IMR-90 (cell line): Measurements from ENCODE around the gene AFTPH. TPM values are rescaled to one million over a fixed set of nuclear protein-coding genes. Genes with fewer than 3 reads are reported as not detected.

Experiments
- ATAC-seq: fragments of 200-7000 bp; cut with Tn5 transposase; 2 replicates; pipeline ENCODE4 v1.9.1; 2020; ENCODE audit warnings: low read depth, mild to moderate bottlenecking, moderate library complexity
- BruUV-seq: library from RNA; stranded (reverse); fragments of 400-500 nt; replicated peaks from 2 replicates; lab custom pipeline; 2021; lab: Mats Ljungman, UMichigan
- CTCF ChIA-PET: fragments of 300-600 bp; formaldehyde crosslinking; extraction: SDS; loops from one replicate; lab custom pipeline; 2021; ENCODE audit warnings: antibody characterized with exemption; lab: Yijun Ruan, JAX
- POLR2A ChIA-PET: fragments of 300-600 bp; sonication (Branson Sonifier 250); formaldehyde crosslinking; loops from one replicate; lab custom pipeline; 2022; ENCODE audit warnings: antibody characterized with exemption; ENCODE audit not compliant: unreplicated experiment; lab: Charles Lee
- DNase-seq: peaks from one replicate; pipeline ENCODE4 v3.0.0; 2013
- H2AFZ ChIP-seq: replicated peaks from 2 replicates; pipeline ENCODE3; 2013; ENCODE audit warnings: low read length, mild to moderate bottlenecking; ENCODE audit not compliant: poor library complexity
- H2AK5ac ChIP-seq: 2 replicates; pipeline ENCODE4 v1.6.1; 2013; ENCODE audit warnings: low read depth, low read length, inconsistent platforms
- H2AK9ac ChIP-seq: replicated peaks from 2 replicates; pipeline ENCODE3; 2013; ENCODE audit warnings: mild to moderate bottlenecking, low read depth, low read length, moderate library complexity; ENCODE audit not compliant: poor library complexity
- H2BK120ac ChIP-seq: 2 replicates; pipeline ENCODE4 v1.6.1; 2013; ENCODE audit warnings: low read depth, low read length, inconsistent platforms
- H2BK15ac ChIP-seq: 3 replicates; pipeline ENCODE4 v1.6.1; 2013; ENCODE audit warnings: low read depth, low read length, inconsistent platforms
- H2BK20ac ChIP-seq: 2 replicates; pipeline ENCODE4 v1.6.1; 2013; ENCODE audit warnings: low read depth, mild to moderate bottlenecking, inconsistent platforms, low read length, moderate library complexity
- H2BK5ac ChIP-seq: 2 replicates; pipeline ENCODE4 v1.6.1; 2013; ENCODE audit warnings: mild to moderate bottlenecking, low read depth, low read length, inconsistent platforms; ENCODE audit not compliant: poor library complexity, severe bottlenecking
- H3K14ac ChIP-seq: replicated peaks from 2 replicates; pipeline ENCODE4 v1.6.1; 2013; ENCODE audit warnings: low read depth, low read length, inconsistent platforms
- H3K18ac ChIP-seq: 2 replicates; pipeline ENCODE4 v1.6.1; 2013; ENCODE audit warnings: low read depth, low read length, control low read depth
- H3K23ac ChIP-seq: 2 replicates; pipeline ENCODE4 v1.6.1; 2013; ENCODE audit warnings: low read depth, low read length, inconsistent platforms
- H3K27ac ChIP-seq: 2 replicates; pipeline ENCODE4 v1.5.1; 2013; ENCODE audit warnings: mild to moderate bottlenecking, control low read depth, low read length; ENCODE audit not compliant: insufficient read depth
- H3K27me3 ChIP-seq: 2 replicates; pipeline ENCODE4 v1.6.1; 2013; ENCODE audit warnings: low read length; ENCODE audit not compliant: control insufficient read depth, insufficient read depth
- H3K36me3 ChIP-seq: 2 replicates; pipeline ENCODE4 v1.6.1; 2013; ENCODE audit warnings: low read length, mixed read lengths; ENCODE audit not compliant: control insufficient read depth, insufficient read depth
- H3K4ac ChIP-seq: 2 replicates; pipeline ENCODE4 v1.6.1; 2013; ENCODE audit warnings: low read depth, low read length, inconsistent platforms
- H3K4me1 ChIP-seq: 2 replicates; pipeline ENCODE4 v1.6.1; 2013; ENCODE audit warnings: low read length, mixed read lengths; ENCODE audit not compliant: control insufficient read depth, insufficient read depth
- H3K4me2 ChIP-seq: 2 replicates; pipeline ENCODE4 v1.6.1; 2013; ENCODE audit warnings: low read depth, mild to moderate bottlenecking, control low read depth, low read length, moderate library complexity
- H3K4me3 ChIP-seq: 2 replicates; pipeline ENCODE4 v1.5.1; 2013; ENCODE audit warnings: low read depth, mild to moderate bottlenecking, control low read depth, low read length, moderate library complexity; ENCODE audit not compliant: insufficient read depth
- H3K56ac ChIP-seq: 2 replicates; pipeline ENCODE4 v1.6.1; 2013; ENCODE audit warnings: low read length, inconsistent platforms; ENCODE audit not compliant: insufficient read depth; ENCODE audit errors: extremely low read depth
- H3K79me1 ChIP-seq, 2 experiments: 2 replicates each; pipeline ENCODE4 v1.6.1; 2013; ENCODE audit warnings: low read length in 2 of 2, inconsistent platforms in 1 of 2, low read depth in 1 of 2
- H3K9ac ChIP-seq: 2 replicates; pipeline ENCODE4 v1.6.1; 2013; ENCODE audit warnings: low read depth, low read length, control low read depth
- H3K9me1 ChIP-seq: 2 replicates; pipeline ENCODE4 v1.6.1; 2013; ENCODE audit warnings: low read length, inconsistent platforms; ENCODE audit not compliant: insufficient read depth
- H3K9me3 ChIP-seq: 2 replicates; pipeline ENCODE4 v1.6.1; 2013; ENCODE audit warnings: low read length; ENCODE audit not compliant: control insufficient read depth, insufficient read depth
- H4K20me1 ChIP-seq: 2 replicates; pipeline ENCODE4 v1.6.1; 2013; ENCODE audit warnings: low read length, inconsistent platforms; ENCODE audit not compliant: insufficient read depth
- H4K5ac ChIP-seq: 2 replicates; pipeline ENCODE4 v1.6.1; 2013; ENCODE audit warnings: mild to moderate bottlenecking, low read depth, low read length, control low read depth
- H4K8ac ChIP-seq, 2 experiments: 2 replicates each; pipeline ENCODE4 v1.6.1; 2013; ENCODE audit warnings: low read depth in 2 of 2, low read length in 2 of 2, control low read depth in 1 of 2, inconsistent platforms in 1 of 2
- H4K91ac ChIP-seq: 2 replicates; pipeline ENCODE4 v1.6.1; 2013; ENCODE audit warnings: low read depth, low read length, inconsistent platforms; ENCODE audit not compliant: insufficient read depth
- CEBPB ChIP-seq: IDR thresholded peaks from 2 replicates; pipeline ENCODE4 v1.6.1; 2012; ENCODE audit warnings: low read depth, low read length, improper control_type of control experiment
- MAFK ChIP-seq: IDR thresholded peaks from 2 replicates; pipeline ENCODE4 v1.6.1; 2012; ENCODE audit warnings: low read depth, low read length, improper control_type of control experiment
- dilution Hi-C: fragments of 300-500 bp; cut with HindIII; formaldehyde crosslinking; loops from one replicate; pipeline ENCODE4 v1.14.3; 2018; ENCODE audit warnings: low sequenced_read_pairs; ENCODE audit not compliant: unreplicated experiment
- in situ Hi-C: fragments of 300-500 bp; cut with MboI; formaldehyde crosslinking; loops from 3 replicates; pipeline ENCODE4 v1.14.3; 2019; ENCODE audit warnings: low sequenced_read_pairs, inconsistent platforms, mixed read lengths
- intact Hi-C: fragments of 100-400 bp; cut with micrococcal nuclease; formaldehyde crosslinking; loops from 2 replicates; pipeline ENCODE4 v1.10.0; 2022
- polyA plus RNA-seq, 3 experiments: library from polyadenylated mRNA; depleted of rRNA; stranded (reverse); fragments of >200 nt; gene quantifications; 2 replicates each; pipeline ENCODE4 v1.2.3, GENCODE V29; 2012; ENCODE audit warnings: low replicate concordance in 1 of 3
- total RNA-seq: library from RNA; depleted of rRNA; stranded (reverse); fragments of >200 nt; gene quantifications from 2 replicates; pipeline ENCODE4 v1.2.3, GENCODE V29; 2012

Gene AFTPH
- total and polyA plus RNA-seq, 2 of the 4 experiments (the other 2 are of a cell fraction) = 9.4 to 19.9 TPM

- BruUV-seq = no TSS peak
- intact Hi-C loops = no loop called here
- ATAC-seq (peak; percentile 32), DNase-seq (peak; percentile 45)
- Histone ChIP-seq H3K23ac (peak overlapping the region; percentile 51; the same call in 1 of the 2 replicates), H2BK20ac (peak overlapping the region; percentile 11; the same call in 1 of the 2 replicates), H3K9ac (no peak overlapping the region), H2AK5ac (peak overlapping the region; percentile 30; the same call in 1 of the 2 replicates), H3K4me3 (no peak overlapping the region), H4K8ac (peak overlapping the region in 1 of 2 experiments; percentile 16; a peak in 1 of 4 replicates), H3K27ac (no peak overlapping the region), H3K4me1 (peaks cover 5% of the 10 kb centered on the region), H4K20me1 (peaks cover 12% of the 10 kb centered on the region; the same call in 1 of the 2 replicates), H2AK9ac (no peak overlapping the region), H4K5ac (no peak overlapping the region), H3K18ac (no peak overlapping the region), H3K79me1 (peaks cover 30 to 55% of the 10 kb centered on the region in 2 experiments), H3K9me3 (no peaks in the 10 kb centered on the region), H3K36me3 (no peaks in the 10 kb centered on the region), H3K4me2 (peak overlapping the region; percentile 45; the same call in 1 of the 2 replicates), H2BK15ac (peak overlapping the region; percentile 3; the same call in 2 of the 3 replicates), H2AFZ (no peak overlapping the region), H2BK120ac (peak overlapping the region; percentile 12; the same call in 1 of the 2 replicates), H3K9me1 (no peaks in the 10 kb centered on the region), H3K27me3 (no peaks in the 10 kb centered on the region), H4K91ac (peak overlapping the region; percentile 0; the same call in 1 of the 2 replicates), H2BK5ac (peak overlapping the region; percentile 61), H3K14ac (no peak overlapping the region; the same call in 1 of the 2 replicates), H3K56ac (no peak overlapping the region), H3K4ac (peak overlapping the region; percentile 4; the same call in 1 of the 2 replicates)
- ChIA-PET POLR2A (interaction anchor here (0.5 to 0.6 kb wide), 2 partner anchors 25 to 503 kb away, joined by 3 to 5 read pairs; no protein-coding TSS in a partner anchor), CTCF (no interaction called here)
- dilution Hi-C loops = no loop called here
- TF ChIP-seq CEBPB (peak; percentile 56), MAFK (no peak)
- in situ Hi-C loops = no loop called here
Measured at GRCh38 chr2:64543008-64543697, 19.0 kb downstream of the AFTPH start.
